ENCODE measurements around the gene IFNGR2. TPM values are rescaled to one million over a fixed set of nuclear protein-coding genes. Genes with fewer than 3 reads are reported as not detected.

Gene IFNGR2
- total RNA-seq, 1 experiment from 2014 or later: 87.7 TPM

- no peak for DNase-seq (ENCODE audit: unreplicated experiment)
- Mint-ChIP-seq H3K4me1 (ENCODE audit: insufficient read depth, unreplicated experiment) (peaks cover 6% of the 10 kb centered on the region), H3K9me3 (ENCODE audit: unreplicated experiment) (peaks cover 8% of the 10 kb centered on the region), H3K27ac (ENCODE audit: low read depth, unreplicated experiment) (no peak overlapping the region), H3K4me3 (ENCODE audit: unreplicated experiment) (no peak overlapping the region), H3K27me3 (ENCODE audit: insufficient read depth, unreplicated experiment) (no peaks in the 10 kb centered on the region), H3K36me3 (ENCODE audit: insufficient read depth, unreplicated experiment) (peaks cover 6% of the 10 kb centered on the region)
- ChIA-PET CTCF (interaction anchor here (1.5 to 1.7 kb wide), 2 partner anchors 10 to 171 kb away, joined by 6 read pairs; no protein-coding TSS in a partner anchor), POLR2A (interaction anchor here (0.6 to 1.0 kb wide), 5 partner anchors 9 to 69 kb away, joined by 3 to 4 read pairs (median 3); no protein-coding TSS in a partner anchor)
- intact Hi-C loops (cut with micrococcal nuclease): no loop called here
- TF ChIP-seq, protein P1, sequence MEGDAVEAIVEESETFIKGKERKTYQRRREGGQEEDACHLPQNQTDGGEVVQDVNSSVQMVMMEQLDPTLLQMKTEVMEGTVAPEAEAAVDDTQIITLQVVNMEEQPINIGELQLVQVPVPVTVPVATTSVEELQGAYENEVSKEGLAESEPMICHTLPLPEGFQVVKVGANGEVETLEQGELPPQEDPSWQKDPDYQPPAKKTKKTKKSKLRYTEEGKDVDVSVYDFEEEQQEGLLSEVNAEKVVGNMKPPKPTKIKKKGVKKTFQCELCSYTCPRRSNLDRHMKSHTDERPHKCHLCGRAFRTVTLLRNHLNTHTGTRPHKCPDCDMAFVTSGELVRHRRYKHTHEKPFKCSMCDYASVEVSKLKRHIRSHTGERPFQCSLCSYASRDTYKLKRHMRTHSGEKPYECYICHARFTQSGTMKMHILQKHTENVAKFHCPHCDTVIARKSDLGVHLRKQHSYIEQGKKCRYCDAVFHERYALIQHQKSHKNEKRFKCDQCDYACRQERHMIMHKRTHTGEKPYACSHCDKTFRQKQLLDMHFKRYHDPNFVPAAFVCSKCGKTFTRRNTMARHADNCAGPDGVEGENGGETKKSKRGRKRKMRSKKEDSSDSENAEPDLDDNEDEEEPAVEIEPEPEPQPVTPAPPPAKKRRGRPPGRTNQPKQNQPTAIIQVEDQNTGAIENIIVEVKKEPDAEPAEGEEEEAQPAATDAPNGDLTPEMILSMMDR (IDR thresholded peaks at IDR 0.05; ENCODE audit: unreplicated experiment): no peak
- BruUV-seq (replicated peaks): no TSS peak
Measured at GRCh38 chr21:33368124-33368523, 35.1 kb upstream of the IFNGR2 start.

GRCh38 chr21:33368576-33368975, 34.6 kb upstream of the IFNGR2 start:
- ChIA-PET CTCF (interaction anchor here (0.8 to 1.6 kb wide), 2 partner anchors 76 to 169 kb away, joined by 4 to 12 read pairs; no protein-coding TSS in a partner anchor), POLR2A (interaction anchor here (0.6 to 0.8 kb wide), 2 partner anchors 28 to 62 kb away, joined by 3 to 4 read pairs; no protein-coding TSS in a partner anchor)
- H3K4me1 Mint-ChIP-seq (ENCODE audit: insufficient read depth, unreplicated experiment): peaks cover 6% of the 10 kb centered on the region
- TF ChIP-seq, protein P1 (IDR thresholded peaks at IDR 0.05; ENCODE audit: unreplicated experiment): no peak
- no peaks in the 10 kb centered on the region for H3K27me3 Mint-ChIP-seq (ENCODE audit: insufficient read depth, unreplicated experiment)
- no peak for DNase-seq (ENCODE audit: unreplicated experiment)
- intact Hi-C loops (cut with micrococcal nuclease): no loop called here
- H3K36me3 Mint-ChIP-seq (ENCODE audit: insufficient read depth, unreplicated experiment): peaks cover 6% of the 10 kb centered on the region
- BruUV-seq (replicated peaks): no TSS peak
- H3K9me3 Mint-ChIP-seq (ENCODE audit: unreplicated experiment): peaks cover 8% of the 10 kb centered on the region
- H3K4me3 Mint-ChIP-seq (ENCODE audit: unreplicated experiment): no peak overlapping the region
- H3K27ac Mint-ChIP-seq (ENCODE audit: low read depth, unreplicated experiment): no peak overlapping the region

- no peak for DNase-seq (ENCODE audit: unreplicated experiment)
- ChIA-PET CTCF (interaction anchor here (0.8 to 1.6 kb wide), 2 partner anchors 65 to 75 kb away, joined by 3 to 12 read pairs; no protein-coding TSS in a partner anchor), POLR2A (interaction anchor here (0.7 to 1.2 kb wide), 2 partner anchors 8 to 20 kb away, joined by 3 to 4 read pairs; no protein-coding TSS in a partner anchor)
- H3K4me3 Mint-ChIP-seq (ENCODE audit: unreplicated experiment): no peak overlapping the region
- H3K36me3 Mint-ChIP-seq (ENCODE audit: insufficient read depth, unreplicated experiment): peaks cover 6% of the 10 kb centered on the region
- H3K4me1 Mint-ChIP-seq (ENCODE audit: insufficient read depth, unreplicated experiment): peaks cover 6% of the 10 kb centered on the region
- TF ChIP-seq, protein P1 (IDR thresholded peaks at IDR 0.05; ENCODE audit: unreplicated experiment): no peak
- no peaks in the 10 kb centered on the region for H3K27me3 Mint-ChIP-seq (ENCODE audit: insufficient read depth, unreplicated experiment)
- H3K9me3 Mint-ChIP-seq (ENCODE audit: unreplicated experiment): peaks cover 8% of the 10 kb centered on the region
- intact Hi-C loops (cut with micrococcal nuclease): no loop called here
- H3K27ac Mint-ChIP-seq (ENCODE audit: low read depth, unreplicated experiment): no peak overlapping the region
- BruUV-seq (replicated peaks): no TSS peak
Measured at GRCh38 chr21:33369586-33369985, 33.6 kb upstream of the IFNGR2 start.

DNA sequence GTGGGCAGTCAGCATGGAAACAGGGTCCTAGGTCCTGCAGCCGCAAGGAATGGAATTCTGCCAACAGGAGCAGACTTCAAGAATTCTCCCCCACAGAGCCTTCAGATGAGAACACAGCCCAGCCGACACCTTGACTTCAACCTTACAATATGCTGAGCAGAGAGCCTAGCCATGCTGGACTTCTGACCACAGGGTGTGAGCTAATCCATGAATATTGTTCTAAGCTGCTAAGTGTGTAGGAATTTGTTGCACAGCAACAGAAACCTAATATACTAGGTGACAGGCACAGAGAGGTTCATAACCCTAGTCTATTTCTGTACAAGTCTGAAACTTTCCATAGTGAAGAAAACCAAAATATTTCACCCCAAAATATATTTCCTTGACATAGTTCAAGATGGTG, 32.9 kb upstream of the IFNGR2 start:
- TF ChIP-seq, protein P1 (IDR thresholded peaks at IDR 0.05; ENCODE audit: unreplicated experiment): no peak
- POLR2A ChIA-PET: interaction anchor here (1.2 kb wide), 1 partner anchor 9 kb away, joined by 4 read pairs; no protein-coding TSS in a partner anchor
- peaks cover 10% of the 10 kb centered on the region for H3K4me1 Mint-ChIP-seq (ENCODE audit: insufficient read depth, unreplicated experiment)
- DNase-seq (ENCODE audit: unreplicated experiment): no peak
- no TSS peak for BruUV-seq (replicated peaks)
- no peak overlapping the region for H3K4me3 Mint-ChIP-seq (ENCODE audit: unreplicated experiment)
- CTCF ChIA-PET: interaction anchor here (0.8 to 1.2 kb wide), 3 partner anchors 9 to 64 kb away, joined by 3 to 5 read pairs (median 4); no protein-coding TSS in a partner anchor
- H3K36me3 Mint-ChIP-seq (ENCODE audit: insufficient read depth, unreplicated experiment): peaks cover 6% of the 10 kb centered on the region
- no peak overlapping the region for H3K27ac Mint-ChIP-seq (ENCODE audit: low read depth, unreplicated experiment)
- intact Hi-C loops (cut with micrococcal nuclease): no loop called here
- peaks cover 8% of the 10 kb centered on the region for H3K9me3 Mint-ChIP-seq (ENCODE audit: unreplicated experiment)
- no peaks in the 10 kb centered on the region for H3K27me3 Mint-ChIP-seq (ENCODE audit: insufficient read depth, unreplicated experiment)

Data from MCF 10A (cell line).